C4-2B (cell line): ENCODE data around the gene SLC25A25.
A peak's percentile ranks its signal among the peaks of the same experiment; 100 is the strongest.

Experiments
- H3K27ac ChIP-seq: fragments of 450-650 bp; 2 replicates; pipeline ENCODE4 v1.5.1; 2017
- CTCF ChIP-seq: fragments of 450-650 bp; conservative IDR thresholded peaks from 2 replicates; pipeline ENCODE4 v1.5.1; 2017; ENCODE audit warnings: mild to moderate bottlenecking
- ZFX ChIP-seq: fragments of 450-650 bp; IDR thresholded peaks from 2 replicates; pipeline ENCODE4 v1.6.1; 2017

The SLC25A25 gene

GRCh38 chr9:128099932-128100491, 32.0 kb downstream of the SLC25A25 start:
- H3K27ac ChIP-seq: peak overlapping the region; percentile 76
- no peak for TF ChIP-seq ZFX
- no peak for TF ChIP-seq CTCF

DNA sequence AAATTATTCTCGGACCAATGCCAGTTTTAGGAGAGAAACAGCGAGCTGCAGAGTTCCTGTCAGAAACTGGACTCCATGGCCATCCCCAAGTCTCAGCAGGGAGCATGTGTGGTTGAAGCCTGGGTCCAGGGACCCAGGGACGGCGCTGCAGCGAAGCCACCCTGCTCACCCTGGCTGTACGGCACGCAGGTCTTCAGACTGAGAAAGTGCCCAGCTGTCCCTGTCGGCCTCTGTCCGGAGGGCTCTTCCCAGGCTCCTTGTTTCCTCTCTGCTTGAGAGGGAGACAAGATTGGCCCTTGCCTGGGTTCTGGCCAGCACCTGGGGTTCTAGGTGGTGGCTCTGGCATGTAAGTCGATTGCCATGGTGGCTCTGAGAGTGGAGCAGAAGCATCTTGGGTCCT, 32.5 kb downstream of the SLC25A25 start:
- H3K27ac ChIP-seq: peak overlapping the region; percentile 0; the same call in 1 of the 2 replicates
- TF ChIP-seq CTCF (no peak), ZFX (no peak)

DNA sequence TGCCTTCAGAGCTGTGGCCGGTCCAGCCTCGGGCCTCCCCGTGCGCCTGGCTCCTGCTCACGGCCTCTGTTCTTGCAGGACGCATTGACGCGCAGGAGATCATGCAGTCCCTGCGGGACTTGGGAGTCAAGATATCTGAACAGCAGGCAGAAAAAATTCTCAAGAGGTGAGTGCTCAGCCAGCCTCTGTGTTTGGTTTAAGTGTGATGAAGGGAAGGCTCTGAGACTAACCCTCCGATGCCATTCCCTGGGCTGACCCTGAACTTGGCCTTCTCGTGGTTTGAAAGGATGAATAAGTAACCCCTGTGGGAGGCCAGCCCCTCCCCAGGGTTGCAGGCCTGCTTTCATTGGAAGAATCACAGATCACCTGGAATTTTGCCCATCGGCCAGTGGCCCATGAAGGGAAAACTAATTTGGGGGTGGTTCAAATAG, 33.2 kb downstream of the SLC25A25 start:
- H3K27ac ChIP-seq: no peak overlapping the region; the same call in 1 of the 2 replicates
- no peak for TF ChIP-seq ZFX
- no peak for TF ChIP-seq CTCF

GRCh38 chr9:128101690-128102089, 33.7 kb downstream of the SLC25A25 start:
- TF ChIP-seq CTCF: no peak
- no peak for TF ChIP-seq ZFX
- H3K27ac ChIP-seq: peak overlapping the region; percentile 57; the same call in 1 of the 2 replicates

GRCh38 chr9:128102196-128102595, 34.2 kb downstream of the SLC25A25 start:
- TF ChIP-seq ZFX (no peak), CTCF (no peak)
- peak overlapping the region; percentile 57 for H3K27ac ChIP-seq

- TF ChIP-seq CTCF (no peak), ZFX (no peak)
- peak overlapping the region; percentile 57 for H3K27ac ChIP-seq
Observed at GRCh38 chr9:128102861-128103588, 35.0 kb downstream of the SLC25A25 start.

GRCh38 chr9:128103589-128103962, 35.5 kb downstream of the SLC25A25 start:
- TF ChIP-seq ZFX: no peak
- TF ChIP-seq CTCF: no peak

More at GRCh38 chr9:128103589-128103962, 35.5 kb downstream of the SLC25A25 start:
- peak overlapping the region; percentile 57 for H3K27ac ChIP-seq
